Measurements from ENCODE around the gene MATN1.

GRCh38 chr1:30756545-30757351, 33.4 kb upstream of the MATN1 start:
- no peak for TF ChIP-seq POLR2A (IDR thresholded peaks at IDR 0.05)
- TF ChIP-seq CTCF (IDR thresholded peaks at IDR 0.05): no peak

Data from uterus (tissue), 2 donors.